ENCODE results near the gene CLIP4.

The CLIP4 gene

DNA sequence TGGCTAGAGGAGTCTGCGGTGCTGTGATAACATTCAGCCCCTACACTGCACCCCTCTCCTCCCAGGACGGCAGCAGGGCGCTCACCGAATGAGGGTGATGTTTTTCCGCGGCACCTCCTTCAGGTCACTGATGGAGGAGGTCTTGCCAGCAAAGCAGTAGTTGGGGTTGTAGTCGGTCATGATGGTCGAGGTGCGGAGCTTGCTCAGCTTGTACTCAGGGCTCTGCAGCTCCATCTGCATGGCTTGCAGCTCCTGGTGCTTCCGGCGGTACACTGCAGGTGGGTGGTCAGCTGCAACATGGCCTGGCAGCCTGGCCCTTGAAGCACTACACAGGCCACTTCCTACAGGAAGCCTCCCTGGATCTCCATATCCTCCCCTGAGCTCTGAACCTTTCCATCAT is 108.0 kb downstream of the CLIP4 start:
- Histone ChIP-seq H3K27ac (no peak overlapping the region), H3K4me3 (no peak overlapping the region)
- TF ChIP-seq, protein P1, sequence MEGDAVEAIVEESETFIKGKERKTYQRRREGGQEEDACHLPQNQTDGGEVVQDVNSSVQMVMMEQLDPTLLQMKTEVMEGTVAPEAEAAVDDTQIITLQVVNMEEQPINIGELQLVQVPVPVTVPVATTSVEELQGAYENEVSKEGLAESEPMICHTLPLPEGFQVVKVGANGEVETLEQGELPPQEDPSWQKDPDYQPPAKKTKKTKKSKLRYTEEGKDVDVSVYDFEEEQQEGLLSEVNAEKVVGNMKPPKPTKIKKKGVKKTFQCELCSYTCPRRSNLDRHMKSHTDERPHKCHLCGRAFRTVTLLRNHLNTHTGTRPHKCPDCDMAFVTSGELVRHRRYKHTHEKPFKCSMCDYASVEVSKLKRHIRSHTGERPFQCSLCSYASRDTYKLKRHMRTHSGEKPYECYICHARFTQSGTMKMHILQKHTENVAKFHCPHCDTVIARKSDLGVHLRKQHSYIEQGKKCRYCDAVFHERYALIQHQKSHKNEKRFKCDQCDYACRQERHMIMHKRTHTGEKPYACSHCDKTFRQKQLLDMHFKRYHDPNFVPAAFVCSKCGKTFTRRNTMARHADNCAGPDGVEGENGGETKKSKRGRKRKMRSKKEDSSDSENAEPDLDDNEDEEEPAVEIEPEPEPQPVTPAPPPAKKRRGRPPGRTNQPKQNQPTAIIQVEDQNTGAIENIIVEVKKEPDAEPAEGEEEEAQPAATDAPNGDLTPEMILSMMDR (IDR thresholded peaks at IDR 0.05): no peak
- no peak for DNase-seq (ENCODE audit: low spot score)

DNA sequence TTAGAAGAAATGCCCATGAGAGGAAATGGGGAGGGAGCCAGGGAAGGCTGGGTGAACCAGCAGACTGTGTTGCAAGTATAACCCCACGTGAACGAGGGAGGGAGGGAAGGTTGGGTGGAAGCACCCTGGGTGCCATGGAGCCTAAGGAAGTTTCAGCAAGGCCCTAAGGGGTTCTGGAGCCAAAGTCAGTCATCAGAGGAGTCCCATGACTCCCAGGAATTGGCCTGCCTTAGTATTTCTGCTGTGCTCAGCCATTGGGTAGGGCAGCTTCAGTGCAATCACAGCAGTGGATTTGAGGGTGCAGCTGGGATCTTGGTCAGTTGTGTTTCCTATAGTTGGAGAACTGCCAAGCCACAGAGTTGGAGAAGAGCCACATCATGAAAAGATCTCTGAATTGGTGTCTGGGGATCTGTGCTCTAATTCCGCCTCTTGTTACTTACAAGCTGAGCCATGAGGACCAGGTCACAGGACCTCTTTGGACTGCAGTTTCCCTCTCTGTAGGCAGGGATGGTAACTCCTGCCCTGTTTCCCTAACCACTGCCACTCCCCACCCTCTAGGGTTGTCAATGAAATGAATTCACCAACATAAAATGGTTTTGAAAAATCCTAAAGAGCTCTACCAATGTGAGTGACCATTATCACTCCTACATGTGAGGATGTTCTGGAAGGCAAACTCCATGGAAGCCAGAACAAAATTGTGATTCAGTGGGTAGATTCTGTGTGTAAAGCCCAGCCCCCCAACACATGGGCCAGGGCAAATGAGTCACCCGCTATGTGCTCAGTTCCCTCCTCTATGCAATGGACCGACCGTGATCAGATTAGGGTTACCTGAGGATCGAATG is 108.9 kb downstream of the CLIP4 start:
- no peak overlapping the region for H3K27ac ChIP-seq
- no peak overlapping the region for H3K4me3 ChIP-seq
- DNase-seq (ENCODE audit: low spot score): no peak
- TF ChIP-seq, protein P1 (IDR thresholded peaks at IDR 0.05): no peak

DNA sequence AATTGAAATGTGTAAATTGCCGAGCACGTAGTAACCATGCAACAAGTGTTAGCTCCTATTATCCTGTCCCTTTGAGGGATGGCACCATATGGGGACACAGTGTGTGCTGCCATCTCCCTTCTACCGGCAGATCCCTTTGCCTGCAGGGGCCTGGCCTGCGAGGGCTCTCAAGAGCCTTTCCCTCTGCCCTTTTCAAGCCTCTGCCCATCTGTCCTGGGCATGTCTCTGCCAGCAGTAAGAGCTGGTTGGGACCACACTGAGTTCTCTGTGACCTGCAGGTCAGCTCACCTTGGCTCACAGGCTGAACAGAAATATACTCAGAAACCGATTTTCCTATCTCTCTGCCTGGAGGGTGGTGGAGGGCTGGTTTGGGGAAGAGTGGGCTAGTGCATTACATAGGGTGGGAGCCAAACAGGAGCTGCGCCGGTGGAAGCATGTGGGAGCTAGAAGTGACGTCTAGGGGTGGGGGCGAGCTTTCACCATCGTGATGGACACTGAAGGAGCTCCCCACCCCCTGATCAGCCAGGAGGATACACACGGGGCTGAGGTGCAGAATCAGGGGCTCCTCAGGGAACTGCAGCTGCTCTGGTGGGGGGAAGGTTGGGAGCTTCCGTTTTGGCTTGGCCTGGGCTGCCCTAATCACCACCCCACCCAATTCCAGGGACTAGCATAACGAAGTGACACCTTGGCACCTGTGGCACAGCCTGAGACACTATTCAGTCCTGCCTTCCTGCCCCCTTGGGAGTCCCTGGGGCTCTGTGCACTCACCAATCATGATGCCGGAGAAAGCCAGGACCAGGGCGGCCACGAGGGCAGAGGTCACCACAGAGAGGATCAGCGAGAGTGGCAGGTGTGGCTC is 109.7 kb downstream of the CLIP4 start:
- Histone ChIP-seq H3K4me3 (no peak overlapping the region), H3K27ac (no peak overlapping the region)
- no peak for DNase-seq (ENCODE audit: low spot score)
- TF ChIP-seq, protein P1 (IDR thresholded peaks at IDR 0.05): no peak

DNA sequence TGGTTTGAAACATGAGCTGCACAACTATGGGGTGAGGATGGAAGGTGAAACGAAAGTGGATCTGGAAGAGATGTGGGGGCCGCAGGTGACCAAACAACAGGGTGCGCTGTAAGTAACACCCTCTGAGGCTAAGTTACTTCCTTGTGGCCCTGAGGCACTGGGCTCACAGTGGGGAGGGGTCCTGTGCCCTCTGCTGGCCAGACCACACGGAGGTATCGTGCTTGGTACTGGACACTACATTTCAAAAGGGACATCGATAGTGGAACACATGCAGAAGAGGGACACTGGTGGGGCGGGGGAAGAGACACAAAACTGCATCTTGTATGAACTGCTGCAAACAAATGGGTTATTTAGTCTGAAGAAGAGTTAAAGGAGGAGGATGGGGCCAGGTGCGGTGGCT is 110.6 kb downstream of the CLIP4 start:
- TF ChIP-seq, protein P1 (IDR thresholded peaks at IDR 0.05): no peak
- Histone ChIP-seq H3K27ac (no peak overlapping the region), H3K4me3 (no peak overlapping the region)
- no peak for DNase-seq (ENCODE audit: low spot score)

DNA sequence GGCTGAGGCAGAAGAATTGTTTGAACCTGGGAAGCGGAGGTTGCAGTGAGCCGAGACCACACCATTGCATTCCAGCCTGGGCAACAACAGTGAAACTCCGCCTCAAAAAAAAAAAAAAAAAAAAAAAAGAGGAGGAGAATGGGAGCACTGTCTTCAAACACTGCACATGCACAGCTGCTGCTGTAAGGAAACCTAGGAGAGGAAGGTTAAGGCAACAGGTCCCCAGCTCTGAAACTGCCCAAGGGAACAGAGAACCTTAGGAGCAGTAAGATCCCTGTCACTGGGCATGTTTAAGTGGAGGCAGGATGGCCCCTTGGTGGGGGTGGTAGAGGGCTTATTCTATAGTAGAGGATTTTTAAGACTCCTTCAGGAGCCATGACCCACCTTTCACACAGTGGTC is 111.2 kb downstream of the CLIP4 start:
- Histone ChIP-seq H3K4me3 (no peak overlapping the region), H3K27ac (no peak overlapping the region)
- DNase-seq (ENCODE audit: low spot score): no peak
- TF ChIP-seq, protein P1 (IDR thresholded peaks at IDR 0.05): no peak

DNA sequence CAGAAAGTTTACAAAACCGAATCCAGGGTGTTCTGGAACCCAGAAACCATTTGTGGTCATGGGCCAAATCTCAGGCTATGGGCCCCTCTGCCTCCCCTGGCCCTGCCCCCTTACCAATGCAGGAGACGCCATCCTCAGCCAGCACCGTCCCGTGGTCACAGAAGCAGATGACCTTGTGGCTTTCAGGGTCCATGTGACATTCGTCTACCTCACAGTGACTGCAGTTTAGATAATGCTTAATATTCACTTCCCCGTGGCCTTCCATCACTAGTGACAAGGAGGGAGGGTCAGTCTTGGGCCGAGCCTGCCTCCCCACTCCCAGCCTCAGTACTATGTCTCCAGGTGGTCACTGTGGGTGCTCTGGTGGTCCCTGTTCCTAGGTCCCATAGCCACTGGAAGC is 111.6 kb downstream of the CLIP4 start:
- TF ChIP-seq, protein P1 (IDR thresholded peaks at IDR 0.05): no peak
- no peak overlapping the region for H3K4me3 ChIP-seq
- H3K27ac ChIP-seq: no peak overlapping the region
- no peak for DNase-seq (ENCODE audit: low spot score)
